ENCODE measurements around the gene PTPRF. TPM values are rescaled to one million over a fixed set of nuclear protein-coding genes. Genes with fewer than 3 reads are reported as not detected.
A peak's percentile ranks its signal among the peaks of the same experiment; 100 is the strongest.
"Not testable (repeated sequence)": the region's sequence is repeated elsewhere in the genome, so short reads cannot be mapped to it uniquely, and the experiment has no call there.

Gene PTPRF
- total RNA-seq (1 to 10 TPM in 1 of 2 donors, under 1 TPM in 1; 0.52 to 5.9 TPM), total RNA-seq (0.30 to 4.4 reads per million in 2 donors)

DNA sequence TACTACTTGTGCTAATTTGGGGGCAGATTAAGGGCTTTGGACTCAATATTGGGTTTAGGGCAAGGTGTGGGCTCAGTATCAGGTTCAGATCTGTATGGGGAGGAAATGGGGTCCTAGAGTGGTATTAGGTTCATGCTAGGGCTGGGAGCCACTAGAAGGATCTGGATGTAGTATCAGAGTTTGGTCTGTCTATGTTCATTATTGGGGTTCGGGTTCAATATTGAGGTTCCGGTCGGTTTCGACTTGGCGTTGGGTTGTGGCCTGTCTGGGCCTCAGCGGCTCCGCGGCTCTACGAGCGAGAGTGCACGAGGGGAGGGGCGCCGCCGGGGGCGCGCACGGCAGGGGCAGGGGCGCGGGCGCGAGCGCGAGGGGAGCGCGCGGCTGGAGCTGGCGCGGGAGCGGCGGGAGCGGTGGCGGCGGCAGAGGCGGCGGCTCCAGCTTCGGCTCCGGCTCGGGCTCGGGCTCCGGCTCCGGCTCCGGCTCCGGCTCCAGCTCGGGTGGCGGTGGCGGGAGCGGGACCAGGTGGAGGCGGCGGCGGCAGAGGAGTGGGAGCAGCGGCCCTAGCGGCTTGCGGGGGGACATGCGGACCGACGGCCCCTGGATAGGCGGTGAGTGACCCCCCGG lies at the start of gene PTPRF:
TSS of gene PTPRF (plus strand) at position 401 of the 624 bp plus-strand sequence. CDS start 14,193 bp downstream, outside the sequence.
- Mint-ChIP-seq H3K27me3 (peaks cover 75% of the 10 kb centered on the region), H3K27ac (peak within 1 kb of the TSS; percentile 53), H3K4me1 (peaks cover 30% of the 10 kb centered on the region), H3K36me3 (ENCODE audit: low read depth) (peaks cover 12% of the 10 kb centered on the region), H3K4me3 (peak within 1 kb of the TSS; percentile 99)
- no peaks in the 10 kb centered on the region for H3K9me3 ChIP-seq (ENCODE audit: control insufficient read depth, low read length, poor library complexity, severe bottlenecking)
- DNase-seq (no peak), ATAC-seq (peak; percentile 29)

DNA sequence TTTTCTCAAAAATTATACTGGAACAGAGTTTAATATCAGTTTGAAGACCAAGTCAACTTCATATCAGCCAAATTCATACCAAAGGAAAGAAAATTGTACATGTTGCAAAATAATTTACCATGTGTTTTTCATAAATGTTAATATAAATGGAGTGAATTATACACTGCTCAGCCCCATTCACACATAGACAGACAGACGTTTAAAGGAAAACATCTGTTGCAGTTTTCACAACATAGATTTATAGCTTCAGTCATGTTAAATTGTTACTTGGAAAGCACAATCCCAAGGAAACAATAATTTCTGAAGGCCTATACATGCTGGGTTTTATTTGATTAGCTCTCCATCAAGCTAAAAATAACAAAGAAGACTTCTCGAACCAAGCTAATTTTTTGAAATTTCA lies 49.2 kb upstream of the PTPRF start:
- no peak overlapping the region for H3K27ac Mint-ChIP-seq
- peaks cover 16% of the 10 kb centered on the region for H3K27me3 Mint-ChIP-seq
- ATAC-seq: no peak
- no peak overlapping the region for H3K4me3 Mint-ChIP-seq
- no peak for DNase-seq
- H3K36me3 Mint-ChIP-seq (ENCODE audit: low read depth): peaks cover 6% of the 10 kb centered on the region
- H3K4me1 Mint-ChIP-seq: peaks cover 4% of the 10 kb centered on the region
- H3K9me3 ChIP-seq (ENCODE audit: control insufficient read depth, low read length, poor library complexity, severe bottlenecking): no peaks in the 10 kb centered on the region

DNA sequence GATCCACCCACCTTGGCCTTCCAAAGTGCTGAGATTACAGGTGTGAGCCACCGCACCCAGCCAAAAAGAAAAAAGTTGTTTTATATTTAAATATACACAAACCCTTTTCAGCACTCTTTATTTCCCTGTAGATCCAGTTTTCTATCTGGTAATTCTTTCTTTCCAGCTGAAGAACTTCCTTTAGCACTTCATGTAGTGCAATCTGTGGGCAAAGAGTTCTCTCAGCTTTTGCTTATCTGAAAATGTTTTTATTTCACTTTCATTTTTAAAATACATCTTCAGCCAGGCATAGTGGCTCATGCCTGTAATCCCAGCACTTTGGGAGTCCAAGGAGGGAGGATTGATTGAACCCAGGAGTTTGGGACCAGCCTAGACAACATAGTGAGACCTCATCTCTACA lies 48.5 kb upstream of the PTPRF start:
- Mint-ChIP-seq H3K4me1 (peaks cover 4% of the 10 kb centered on the region), H3K4me3 (no peak overlapping the region), H3K27ac (peak overlapping the region; percentile 78), H3K27me3 (peaks cover 16% of the 10 kb centered on the region), H3K36me3 (ENCODE audit: low read depth) (peaks cover 6% of the 10 kb centered on the region)
- ATAC-seq (no peak), DNase-seq (no peak)
- no peaks in the 10 kb centered on the region for H3K9me3 ChIP-seq (ENCODE audit: control insufficient read depth, low read length, poor library complexity, severe bottlenecking)

DNA sequence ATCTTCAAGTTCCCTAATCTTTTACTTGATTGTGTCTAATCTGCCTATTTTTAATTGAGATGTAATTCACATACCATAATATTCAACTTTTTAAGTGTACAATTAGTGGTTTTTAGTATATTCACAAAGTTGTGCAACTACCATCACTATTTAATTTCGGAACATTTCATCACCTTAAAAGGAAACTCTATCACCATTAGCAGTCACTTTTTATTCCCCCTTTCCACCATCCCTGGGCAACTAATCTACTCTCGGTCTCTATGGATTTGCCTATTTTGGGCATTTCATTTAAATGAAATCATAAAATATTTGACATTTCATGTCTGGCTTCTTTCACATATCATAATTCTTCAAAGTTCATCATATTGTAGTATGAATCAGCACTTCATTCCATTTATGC lies 46.3 kb upstream of the PTPRF start:
- no peaks in the 10 kb centered on the region for H3K9me3 ChIP-seq (ENCODE audit: control insufficient read depth, low read length, poor library complexity, severe bottlenecking)
- ATAC-seq: no peak
- Mint-ChIP-seq H3K4me3 (no peak overlapping the region), H3K36me3 (ENCODE audit: low read depth) (peaks cover 4% of the 10 kb centered on the region), H3K27me3 (peaks cover 11% of the 10 kb centered on the region), H3K27ac (no peak overlapping the region), H3K4me1 (peaks cover 4% of the 10 kb centered on the region)
- DNase-seq: no peak

DNA sequence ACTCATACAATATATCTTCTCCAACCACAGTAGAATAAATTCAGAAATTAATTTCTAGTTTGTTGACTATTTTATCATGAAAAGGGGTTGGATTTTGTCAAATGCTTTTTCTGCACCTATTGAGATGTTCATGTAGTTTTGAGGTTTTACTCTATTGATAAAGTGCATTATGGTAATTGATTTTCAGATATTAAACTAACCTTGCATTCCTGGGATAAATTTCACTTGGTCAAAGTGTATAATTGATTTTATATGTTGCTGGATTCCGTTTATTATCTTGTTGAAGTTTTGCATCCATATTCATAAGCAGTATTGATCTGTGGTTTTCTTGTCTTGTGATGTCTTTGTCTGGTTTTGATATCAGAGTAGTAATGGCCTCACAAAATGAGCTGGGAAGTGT lies 42.5 kb upstream of the PTPRF start:
- H3K4me3 Mint-ChIP-seq: no peak overlapping the region
- H3K27me3 Mint-ChIP-seq: no peaks in the 10 kb centered on the region
- no peaks in the 10 kb centered on the region for H3K36me3 Mint-ChIP-seq (ENCODE audit: low read depth)
- H3K4me1 Mint-ChIP-seq: no peaks in the 10 kb centered on the region
- ATAC-seq: no peak
- no peaks in the 10 kb centered on the region for H3K9me3 ChIP-seq (ENCODE audit: control insufficient read depth, low read length, poor library complexity, severe bottlenecking)
- no peak overlapping the region for H3K27ac Mint-ChIP-seq
- DNase-seq: no peak

DNA sequence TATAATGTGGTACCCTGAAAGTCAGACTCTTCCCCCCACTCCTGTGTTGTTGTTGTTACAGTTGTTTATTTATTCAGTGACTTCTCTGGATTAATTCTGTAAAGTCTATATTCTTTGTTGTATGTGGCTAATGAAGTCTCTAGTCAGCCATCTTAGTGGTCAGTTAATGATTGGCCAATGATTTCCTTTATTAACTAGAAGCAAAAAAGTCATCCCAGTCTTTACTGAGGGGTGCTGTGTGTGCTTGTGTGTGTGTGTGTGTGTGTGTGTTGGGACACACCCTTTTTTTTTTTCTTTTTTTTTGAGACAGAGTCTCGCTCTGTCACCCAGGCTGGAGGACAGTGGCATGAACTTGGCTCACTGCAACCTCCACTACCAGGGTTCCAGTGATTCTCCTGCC lies 39.6 kb upstream of the PTPRF start:
- H3K36me3 Mint-ChIP-seq (ENCODE audit: low read depth): no peaks in the 10 kb centered on the region
- DNase-seq: no peak
- H3K9me3 ChIP-seq (ENCODE audit: control insufficient read depth, low read length, poor library complexity, severe bottlenecking): no peaks in the 10 kb centered on the region
- no peak overlapping the region for H3K27ac Mint-ChIP-seq
- H3K27me3 Mint-ChIP-seq: peaks cover 16% of the 10 kb centered on the region
- no peak overlapping the region for H3K4me3 Mint-ChIP-seq
- no peak for ATAC-seq
- H3K4me1 Mint-ChIP-seq: no peaks in the 10 kb centered on the region

DNA sequence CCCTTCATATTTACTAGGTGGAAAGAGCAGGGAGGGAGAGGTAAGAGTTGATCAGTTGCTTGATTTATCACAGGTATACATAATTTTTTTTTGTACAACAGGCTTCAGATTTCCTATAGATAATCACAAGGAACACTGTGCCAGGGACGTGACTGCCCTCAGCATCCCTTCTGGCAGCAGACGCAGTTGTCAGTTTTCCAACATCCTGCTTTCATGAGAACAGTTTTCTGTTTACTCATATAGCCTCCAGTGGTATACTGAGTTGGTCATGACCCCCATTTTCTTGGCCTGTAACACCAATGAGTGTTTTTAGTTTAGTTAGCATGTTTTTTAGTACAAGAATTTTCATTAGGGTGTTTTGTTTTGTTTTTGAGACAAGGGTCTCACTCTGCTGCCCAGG lies 37.9 kb upstream of the PTPRF start:
- no peak overlapping the region for H3K4me3 Mint-ChIP-seq
- H3K27me3 Mint-ChIP-seq: peaks cover 19% of the 10 kb centered on the region
- no peak for DNase-seq
- no peak overlapping the region for H3K27ac Mint-ChIP-seq
- H3K9me3 ChIP-seq (ENCODE audit: control insufficient read depth, low read length, poor library complexity, severe bottlenecking): no peaks in the 10 kb centered on the region
- no peaks in the 10 kb centered on the region for H3K36me3 Mint-ChIP-seq (ENCODE audit: low read depth)
- H3K4me1 Mint-ChIP-seq: no peaks in the 10 kb centered on the region
- no peak for ATAC-seq

DNA sequence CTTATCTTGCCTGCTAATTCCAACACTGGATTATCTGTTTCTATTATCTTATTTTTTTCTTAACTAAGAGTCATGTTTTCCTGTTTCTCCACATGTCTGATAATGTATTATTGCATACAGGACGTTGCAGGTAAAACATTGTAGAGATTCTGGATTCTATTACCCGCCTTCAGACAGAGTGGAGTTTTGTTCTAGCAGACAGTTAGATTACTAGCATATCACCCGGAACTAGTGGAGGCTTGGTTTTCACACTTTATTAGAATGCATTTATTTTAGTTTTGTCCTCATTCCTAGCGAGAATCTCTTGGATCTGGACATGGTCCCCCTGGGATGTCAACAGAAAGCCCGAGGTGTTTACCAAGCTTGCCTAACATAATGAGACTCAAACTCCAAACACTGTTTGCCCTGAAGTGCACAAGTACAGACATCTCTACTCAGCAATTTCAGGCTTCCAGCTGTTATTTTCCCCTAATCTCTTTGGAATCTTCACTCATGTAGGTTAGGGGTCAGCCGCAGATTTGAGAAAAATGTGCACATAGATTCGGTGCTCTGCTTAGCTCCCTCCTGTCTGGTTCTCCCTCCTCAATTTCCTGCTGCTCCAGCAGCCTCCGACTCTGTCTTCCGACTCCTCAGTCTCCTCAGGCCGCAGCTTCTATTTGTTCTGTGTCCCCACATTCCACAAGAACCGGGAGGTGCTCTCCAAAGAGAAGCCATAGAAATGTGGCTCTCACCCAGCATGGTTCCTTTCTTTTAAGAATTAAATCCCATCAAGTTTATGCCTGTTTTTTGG lies 36.8 kb upstream of the PTPRF start:
- Mint-ChIP-seq H3K4me1 (no peaks in the 10 kb centered on the region), H3K27ac (no peak overlapping the region), H3K4me3 (no peak overlapping the region), H3K27me3 (peaks cover 19% of the 10 kb centered on the region), H3K36me3 (ENCODE audit: low read depth) (no peaks in the 10 kb centered on the region)
- ATAC-seq (no peak), DNase-seq (no peak)
- no peaks in the 10 kb centered on the region for H3K9me3 ChIP-seq (ENCODE audit: control insufficient read depth, low read length, poor library complexity, severe bottlenecking)

DNA sequence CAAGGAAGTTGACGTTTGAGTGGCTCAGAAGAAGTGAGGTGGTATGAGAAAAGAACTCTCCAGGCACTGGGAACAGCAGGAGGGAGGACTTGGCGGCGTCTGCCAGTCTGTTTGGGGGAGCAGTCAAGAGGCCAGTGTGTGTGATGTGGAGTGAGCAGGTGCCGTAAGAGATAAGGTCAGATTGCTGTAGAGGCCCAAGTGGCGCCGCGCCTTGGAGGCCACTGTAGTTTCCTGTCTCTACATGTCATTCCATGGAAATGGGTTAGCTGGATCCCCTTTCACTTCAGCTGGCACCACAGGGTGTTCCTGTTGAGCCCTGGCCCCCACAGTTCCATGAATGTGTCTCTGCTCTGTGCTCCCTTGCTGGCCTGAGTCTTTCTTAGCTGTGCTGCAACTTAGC lies 35.5 kb upstream of the PTPRF start:
- DNase-seq (no peak), ATAC-seq (no peak)
- Mint-ChIP-seq H3K4me3 (no peak overlapping the region), H3K27ac (no peak overlapping the region), H3K27me3 (peaks cover 32% of the 10 kb centered on the region), H3K36me3 (ENCODE audit: low read depth) (peaks cover 2% of the 10 kb centered on the region), H3K4me1 (no peaks in the 10 kb centered on the region)
- H3K9me3 ChIP-seq (ENCODE audit: control insufficient read depth, low read length, poor library complexity, severe bottlenecking): no peaks in the 10 kb centered on the region

DNA sequence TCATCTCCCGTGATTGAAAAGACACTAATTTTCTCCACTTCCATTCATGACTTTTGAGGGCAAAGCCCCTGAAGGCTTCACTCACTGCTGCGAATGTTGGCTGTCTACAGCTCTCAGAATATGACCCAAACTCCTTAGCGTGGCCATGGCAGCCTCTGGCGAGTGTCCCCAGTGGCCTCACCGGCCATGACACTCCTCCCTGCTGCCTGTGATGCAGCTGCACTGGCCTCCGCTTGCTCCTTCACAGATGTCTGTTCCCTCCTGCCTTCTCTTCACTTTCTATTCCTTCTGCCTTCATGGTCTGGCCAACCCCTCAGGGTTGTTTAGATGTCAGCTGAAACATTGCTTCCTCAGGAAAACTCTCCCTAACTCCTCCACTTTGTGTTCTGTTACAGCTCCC lies 30.8 kb upstream of the PTPRF start:
- ATAC-seq (no peak), DNase-seq (no peak)
- Mint-ChIP-seq H3K36me3 (ENCODE audit: low read depth) (peaks cover 2% of the 10 kb centered on the region), H3K4me1 (no peaks in the 10 kb centered on the region), H3K27me3 (peaks cover 30% of the 10 kb centered on the region), H3K4me3 (no peak overlapping the region), H3K27ac (peak overlapping the region; percentile 56)
- no peaks in the 10 kb centered on the region for H3K9me3 ChIP-seq (ENCODE audit: control insufficient read depth, low read length, poor library complexity, severe bottlenecking)

DNA sequence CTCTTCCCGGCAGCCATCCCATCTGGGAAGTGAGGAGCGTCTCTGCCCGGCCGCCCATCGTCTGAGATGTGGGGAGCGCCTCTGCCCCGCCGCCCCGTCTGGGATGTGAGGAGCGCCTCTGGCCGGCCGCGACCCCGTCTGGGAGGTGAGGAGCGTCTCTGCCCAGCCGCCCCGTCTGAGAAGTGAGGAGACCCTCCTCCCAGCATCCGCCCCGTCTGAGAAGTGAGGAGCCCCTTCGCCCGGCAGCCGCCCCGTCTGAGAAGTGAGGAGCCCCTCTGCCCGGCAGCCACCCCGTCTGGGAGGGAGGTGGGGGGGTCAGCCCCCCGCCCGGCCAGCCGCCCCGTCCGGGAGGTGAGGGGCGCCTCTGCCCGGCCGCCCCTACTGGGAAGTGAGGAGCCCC lies 28.9 kb upstream of the PTPRF start:
- not testable (repeated sequence) for ATAC-seq; H3K4me1 Mint-ChIP-seq; H3K9me3 ChIP-seq (ENCODE audit: control insufficient read depth, low read length, poor library complexity, severe bottlenecking); DNase-seq; H3K36me3 Mint-ChIP-seq (ENCODE audit: low read depth); H3K4me3 Mint-ChIP-seq; H3K27ac Mint-ChIP-seq
- peaks cover 25% of the 10 kb centered on the region for H3K27me3 Mint-ChIP-seq

DNA sequence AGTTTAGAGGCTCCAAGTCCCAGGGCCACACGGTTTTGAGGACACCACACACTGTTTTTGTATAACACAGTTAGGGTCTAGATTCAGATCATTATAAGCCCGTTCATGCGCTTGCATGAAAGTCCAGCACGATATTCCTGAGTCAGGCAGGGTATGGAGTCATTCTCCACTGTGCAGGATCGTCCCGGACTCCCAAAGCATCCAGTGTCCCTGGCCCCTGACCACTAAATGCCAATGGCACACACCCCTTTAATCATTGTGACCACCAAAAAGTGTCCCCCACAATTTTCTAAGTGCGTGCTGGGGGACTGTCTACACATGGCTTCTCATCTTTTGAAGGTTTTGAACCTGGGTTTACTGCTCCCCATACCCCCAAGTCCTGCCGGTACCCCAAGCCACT lies 27.1 kb upstream of the PTPRF start:
- Mint-ChIP-seq H3K27me3 (peaks cover 38% of the 10 kb centered on the region), H3K4me3 (no peak overlapping the region), H3K36me3 (ENCODE audit: low read depth) (peaks cover 2% of the 10 kb centered on the region), H3K27ac (no peak overlapping the region), H3K4me1 (peaks cover 2% of the 10 kb centered on the region)
- H3K9me3 ChIP-seq (ENCODE audit: control insufficient read depth, low read length, poor library complexity, severe bottlenecking): no peaks in the 10 kb centered on the region
- DNase-seq (no peak), ATAC-seq (no peak)

DNA sequence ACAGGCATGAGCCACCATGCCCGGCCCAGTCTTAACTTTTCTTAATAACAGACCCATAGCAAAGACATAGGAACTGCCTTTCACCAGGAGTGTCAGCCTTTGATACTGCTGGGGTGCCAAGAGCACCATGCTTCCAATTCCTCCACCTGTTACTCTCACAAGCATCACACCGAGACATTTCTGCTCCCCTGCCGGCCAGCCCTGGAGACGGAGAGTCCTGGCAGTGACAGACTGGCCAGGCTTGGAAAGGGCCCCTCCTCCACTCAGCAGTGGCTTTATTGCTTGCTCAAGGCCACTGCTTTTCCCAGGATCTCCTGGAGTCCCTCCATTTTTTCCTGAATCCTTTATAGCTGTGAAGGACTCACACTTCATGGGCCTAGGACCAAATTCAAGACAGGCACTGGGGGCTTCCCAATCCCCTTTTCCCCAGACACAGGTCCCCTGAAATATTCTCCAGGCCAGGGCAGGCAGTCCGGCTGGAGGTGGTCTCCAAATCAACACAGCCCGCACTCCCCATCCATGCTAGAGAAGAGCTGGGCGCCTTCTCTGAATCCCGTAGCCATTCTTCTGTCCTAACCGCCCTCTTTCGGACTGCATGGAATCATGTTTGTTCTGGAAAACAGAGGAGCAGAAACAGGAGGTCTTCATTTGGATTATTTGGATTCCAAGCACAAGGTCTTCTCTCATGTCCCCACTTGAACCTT lies 25.5 kb upstream of the PTPRF start:
- no peaks in the 10 kb centered on the region for H3K9me3 ChIP-seq (ENCODE audit: control insufficient read depth, low read length, poor library complexity, severe bottlenecking)
- Mint-ChIP-seq H3K4me1 (peaks cover 6% of the 10 kb centered on the region), H3K36me3 (ENCODE audit: low read depth) (no peaks in the 10 kb centered on the region), H3K27ac (no peak overlapping the region), H3K27me3 (peaks cover 41% of the 10 kb centered on the region), H3K4me3 (no peak overlapping the region)
- DNase-seq: no peak
- ATAC-seq: no peak

All from T-helper 17 cell (primary cell).